MM.1S (cell line): ENCODE measurements around the gene C19orf25.
"Not testable (repeated sequence)": the region's sequence is repeated elsewhere in the genome, so short reads cannot be mapped to it uniquely, and the experiment has no call there.

ENCODE experiments used
- DNase-seq: peaks from one replicate; pipeline ENCODE4 v3.0.0-alpha.2; 2015
- H2AFZ ChIP-seq: fragments of 300-600 bp; sonication (generic); 2 replicates; pipeline ENCODE4 v1.6.0; 2016; ENCODE audit warnings: antibody characterized with exemption, low read length
- H3F3A ChIP-seq: fragments of 300-600 bp; sonication (generic); 2 replicates; pipeline ENCODE4 v1.6.1; 2016; ENCODE audit warnings: mild to moderate bottlenecking, antibody characterized with exemption, low read length, moderate library complexity, mixed read lengths; ENCODE audit not compliant: insufficient read depth
- H3K27ac ChIP-seq: fragments of 300-600 bp; sonication (generic); 2 replicates; pipeline ENCODE4 v1.5.1; 2016; ENCODE audit warnings: mild to moderate bottlenecking, low read length
- H3K27me3 ChIP-seq: fragments of 300-600 bp; sonication (generic); replicated peaks from 2 replicates; pipeline ENCODE4 v1.6.0; 2016; ENCODE audit warnings: low read length; ENCODE audit not compliant: insufficient read depth
- H3K36me3 ChIP-seq: fragments of 300-600 bp; sonication (generic); replicated peaks from 2 replicates; pipeline ENCODE4 v1.6.1; 2016; ENCODE audit warnings: mild to moderate bottlenecking, low read length, mixed read lengths; ENCODE audit not compliant: insufficient read depth
- H3K4me1 ChIP-seq: fragments of 300-600 bp; sonication (generic); 2 replicates; pipeline ENCODE4 v1.6.1; 2016; ENCODE audit warnings: low read length, mixed read lengths
- H3K4me2 ChIP-seq: fragments of 300-600 bp; sonication (generic); 2 replicates; pipeline ENCODE4 v1.6.0; 2016; ENCODE audit warnings: low read depth, low read length
- H3K4me3 ChIP-seq: fragments of 300-600 bp; sonication (generic); 2 replicates; pipeline ENCODE4 v1.5.1; 2016; ENCODE audit warnings: low read length, mixed read lengths
- H3K79me2 ChIP-seq: fragments of 300-600 bp; sonication (generic); 2 replicates; pipeline ENCODE4 v1.6.1; 2016; ENCODE audit warnings: mixed run types, low read length, mixed read lengths
- H3K9ac ChIP-seq: fragments of 300-600 bp; sonication (generic); 2 replicates; pipeline ENCODE4 v1.6.1; 2016; ENCODE audit warnings: low read length, mixed read lengths
- H3K9me2 ChIP-seq: fragments of 300-600 bp; sonication (generic); replicated peaks from 2 replicates; pipeline ENCODE4 v1.6.1; 2016; ENCODE audit warnings: mild to moderate bottlenecking, low read length, mixed read lengths; ENCODE audit not compliant: insufficient read depth
- H3K9me3 ChIP-seq: fragments of 300-600 bp; sonication (generic); replicated peaks from 2 replicates; pipeline ENCODE4 v1.6.1; 2016; ENCODE audit warnings: mild to moderate bottlenecking, low read length, mixed read lengths; ENCODE audit not compliant: insufficient read depth
- H4K20me1 ChIP-seq: fragments of 300-600 bp; sonication (generic); 2 replicates; pipeline ENCODE4 v1.6.1; 2016; ENCODE audit warnings: mild to moderate bottlenecking, low read length, moderate library complexity, mixed read lengths; ENCODE audit not compliant: insufficient read depth
- EZH2 ChIP-seq: fragments of 300-600 bp; sonication (generic); optimal IDR thresholded peaks from 2 replicates; pipeline ENCODE3; 2017; ENCODE audit warnings: low read depth, mild to moderate bottlenecking, antibody characterized with exemption, low read length, mixed read lengths
- EZH2phosphoT487 ChIP-seq: fragments of 300-600 bp; sonication (generic); IDR thresholded peaks from 2 replicates; pipeline ENCODE4 v1.6.1; 2018; ENCODE audit warnings: antibody characterized with exemption, low read length
- TF ChIP-seq, protein P1 (sequence below): fragments of 300-600 bp; sonication (generic); IDR thresholded peaks from 2 replicates; pipeline ENCODE4 v1.5.1; 2016; ENCODE audit warnings: antibody characterized with exemption, low read length, mixed read lengths

C19orf25 gene

DNA sequence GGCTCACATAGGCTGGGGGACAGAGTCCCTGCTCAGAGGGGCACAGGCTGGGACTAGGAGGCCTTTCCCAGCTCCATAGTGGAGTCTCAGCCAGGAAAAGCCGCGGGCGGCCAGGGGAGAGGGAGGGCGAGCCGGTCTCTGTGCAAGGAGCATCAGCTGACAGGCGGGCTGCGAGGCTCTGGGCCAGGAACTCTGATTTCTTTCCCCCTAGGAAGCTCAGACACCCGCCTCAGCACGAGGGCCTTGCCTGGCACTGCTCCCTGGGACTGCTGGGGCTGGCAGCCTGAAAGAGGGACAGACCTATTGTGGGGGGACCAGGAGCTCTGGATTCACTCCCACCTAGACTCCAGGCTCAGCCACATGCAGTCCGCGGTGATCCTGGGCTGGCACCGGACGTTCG, 42.6 kb upstream of the C19orf25 start:
- TF ChIP-seq EZH2phosphoT487 (no peak), EZH2 (no peak)
- TF ChIP-seq, protein P1, sequence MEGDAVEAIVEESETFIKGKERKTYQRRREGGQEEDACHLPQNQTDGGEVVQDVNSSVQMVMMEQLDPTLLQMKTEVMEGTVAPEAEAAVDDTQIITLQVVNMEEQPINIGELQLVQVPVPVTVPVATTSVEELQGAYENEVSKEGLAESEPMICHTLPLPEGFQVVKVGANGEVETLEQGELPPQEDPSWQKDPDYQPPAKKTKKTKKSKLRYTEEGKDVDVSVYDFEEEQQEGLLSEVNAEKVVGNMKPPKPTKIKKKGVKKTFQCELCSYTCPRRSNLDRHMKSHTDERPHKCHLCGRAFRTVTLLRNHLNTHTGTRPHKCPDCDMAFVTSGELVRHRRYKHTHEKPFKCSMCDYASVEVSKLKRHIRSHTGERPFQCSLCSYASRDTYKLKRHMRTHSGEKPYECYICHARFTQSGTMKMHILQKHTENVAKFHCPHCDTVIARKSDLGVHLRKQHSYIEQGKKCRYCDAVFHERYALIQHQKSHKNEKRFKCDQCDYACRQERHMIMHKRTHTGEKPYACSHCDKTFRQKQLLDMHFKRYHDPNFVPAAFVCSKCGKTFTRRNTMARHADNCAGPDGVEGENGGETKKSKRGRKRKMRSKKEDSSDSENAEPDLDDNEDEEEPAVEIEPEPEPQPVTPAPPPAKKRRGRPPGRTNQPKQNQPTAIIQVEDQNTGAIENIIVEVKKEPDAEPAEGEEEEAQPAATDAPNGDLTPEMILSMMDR = no peak
- H3K9ac ChIP-seq = no peak overlapping the region
- H3K4me1 ChIP-seq = peaks cover 8% of the 10 kb centered on the region; the same call in 1 of the 2 replicates
- no peak overlapping the region for H3K4me2 ChIP-seq
- H3K4me3 ChIP-seq = no peak overlapping the region
- H3K27ac ChIP-seq = no peak overlapping the region
- no peaks in the 10 kb centered on the region for H3F3A ChIP-seq
- peaks cover 79% of the 10 kb centered on the region for H3K27me3 ChIP-seq
- no peaks in the 10 kb centered on the region for H3K9me3 ChIP-seq
- no peaks in the 10 kb centered on the region for H4K20me1 ChIP-seq
- H3K9me2 ChIP-seq = no peaks in the 10 kb centered on the region
- no peaks in the 10 kb centered on the region for H3K36me3 ChIP-seq
- DNase-seq = no peak
- no peak overlapping the region for H2AFZ ChIP-seq
- no peaks in the 10 kb centered on the region for H3K79me2 ChIP-seq

DNA sequence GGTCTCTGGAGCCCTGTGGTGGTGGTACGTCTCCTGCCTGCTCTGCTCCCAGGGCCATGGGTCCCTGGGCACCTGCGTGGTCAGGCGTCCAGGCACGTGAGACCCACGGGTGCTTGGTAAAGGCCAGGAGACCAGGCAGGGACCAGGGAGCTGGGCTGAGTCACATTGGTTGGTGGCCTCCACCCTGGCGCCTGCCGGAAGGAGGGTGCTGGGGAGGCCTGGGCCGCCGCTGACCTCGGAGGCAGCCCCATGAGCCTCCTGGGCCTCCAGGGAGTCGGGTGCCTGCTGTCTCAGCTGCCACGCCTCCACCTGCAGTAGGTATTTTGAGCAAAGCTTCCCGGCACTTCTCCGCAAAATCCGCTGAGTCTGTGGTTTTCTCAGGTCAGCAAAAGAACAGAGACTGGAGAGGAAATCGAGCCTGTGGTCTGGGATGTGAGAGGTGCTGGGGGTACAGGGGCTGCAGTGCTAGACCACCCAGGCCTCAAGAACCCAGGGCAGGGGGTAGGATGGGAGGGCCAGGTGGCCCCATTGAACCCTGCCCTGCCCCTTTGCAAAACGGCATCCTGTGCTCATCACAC, 41.3 kb upstream of the C19orf25 start:
- DNase-seq = peak; percentile 44
- Histone ChIP-seq H3K27me3 (peaks cover 75% of the 10 kb centered on the region), H3K9ac (no peak overlapping the region), H3K4me1 (peaks cover 8% of the 10 kb centered on the region; the same call in 1 of the 2 replicates), H3K36me3 (no peaks in the 10 kb centered on the region), H3K27ac (no peak overlapping the region), H4K20me1 (no peaks in the 10 kb centered on the region), H3K9me3 (no peaks in the 10 kb centered on the region), H2AFZ (peak overlapping the region; percentile 14; the same call in 1 of the 2 replicates), H3K4me2 (peak overlapping the region; percentile 59; the same call in 1 of the 2 replicates), H3F3A (no peaks in the 10 kb centered on the region), H3K9me2 (no peaks in the 10 kb centered on the region), H3K79me2 (no peaks in the 10 kb centered on the region), H3K4me3 (no peak overlapping the region)
- TF ChIP-seq EZH2 (no peak), EZH2phosphoT487 (no peak)
- TF ChIP-seq, protein P1 = no peak

DNA sequence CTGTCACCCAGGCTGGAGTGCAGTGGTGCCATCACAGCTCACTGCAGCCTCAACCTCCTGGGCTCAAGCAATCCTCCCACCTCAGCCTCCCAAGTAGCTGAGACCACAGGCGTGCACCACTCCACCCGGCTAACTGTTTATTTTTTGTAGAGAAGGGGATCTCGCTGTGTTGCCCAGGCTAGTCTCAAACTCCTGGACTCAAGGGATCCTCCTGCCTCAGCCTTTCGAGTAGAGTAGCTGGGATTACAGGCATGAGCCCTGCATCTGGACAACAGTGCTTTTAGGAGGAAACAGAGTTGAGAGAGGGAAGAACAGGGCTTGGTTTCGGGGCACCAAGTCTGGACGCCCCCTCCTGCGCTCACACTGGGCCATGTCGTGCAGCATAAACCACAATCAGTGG, 40.8 kb upstream of the C19orf25 start:
- not testable (repeated sequence) for DNase-seq, H3F3A ChIP-seq, H3K9ac ChIP-seq, H3K79me2 ChIP-seq, H2AFZ ChIP-seq, H3K9me3 ChIP-seq, H3K4me1 ChIP-seq, H4K20me1 ChIP-seq, H3K9me2 ChIP-seq, H3K27ac ChIP-seq, H3K4me3 ChIP-seq, H3K36me3 ChIP-seq
- peak overlapping the region; percentile 59; the same call in 1 of the 2 replicates for H3K4me2 ChIP-seq
- H3K27me3 ChIP-seq = peaks cover 75% of the 10 kb centered on the region

DNA sequence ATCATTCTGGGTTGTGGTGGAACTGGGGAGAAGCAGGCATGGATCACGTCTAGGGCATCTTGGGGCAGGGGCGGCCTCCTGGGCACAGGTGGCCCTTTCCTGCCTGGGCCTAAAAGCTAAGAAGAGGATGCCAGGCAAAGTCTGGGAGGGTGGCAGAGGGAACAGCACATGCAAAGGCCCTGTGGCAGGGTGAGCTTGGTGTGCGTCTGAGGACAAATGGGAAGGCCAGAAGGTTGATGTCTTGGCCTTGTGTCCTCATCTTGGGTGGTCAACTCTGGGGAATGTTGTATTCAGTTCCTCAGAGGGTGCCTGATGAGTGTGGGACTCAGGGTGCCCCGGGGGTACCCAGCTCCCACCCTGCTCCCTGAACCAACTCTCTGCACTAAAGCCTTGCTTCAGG, 39.5 kb upstream of the C19orf25 start:
- Histone ChIP-seq H4K20me1 (no peaks in the 10 kb centered on the region), H3K79me2 (no peaks in the 10 kb centered on the region), H3K9me3 (no peaks in the 10 kb centered on the region), H3K9ac (no peak overlapping the region), H2AFZ (no peak overlapping the region), H3K4me1 (peaks cover 8% of the 10 kb centered on the region; the same call in 1 of the 2 replicates), H3K4me2 (no peak overlapping the region), H3K4me3 (no peak overlapping the region), H3K9me2 (no peaks in the 10 kb centered on the region), H3K27me3 (peaks cover 71% of the 10 kb centered on the region), H3K36me3 (no peaks in the 10 kb centered on the region), H3K27ac (no peak overlapping the region), H3F3A (no peaks in the 10 kb centered on the region)
- TF ChIP-seq EZH2phosphoT487 (no peak), EZH2 (no peak)
- TF ChIP-seq, protein P1 = no peak
- no peak for DNase-seq
